SJCRH30 (cell line): ENCODE data around the gene PPIL3. TPM values are rescaled to one million over a fixed set of nuclear protein-coding genes. Genes with fewer than 3 reads are reported as not detected.

ENCODE experiments used
- DNase-seq, 2 experiments: peaks; one replicate each; pipeline ENCODE4 v3.0.0-alpha.2; 2015 to 2020
- H3K27ac ChIP-seq: fragments of 250-450 bp; sonication (Bioruptor Pico); 2 replicates; pipeline ENCODE4 v1.5.1; 2020; ENCODE audit warnings: mild to moderate bottlenecking, moderate library complexity
- H3K27me3 ChIP-seq: fragments of 250-450 bp; sonication (Bioruptor Pico); 2 replicates; pipeline ENCODE4 v1.5.1; 2020; ENCODE audit warnings: mild to moderate bottlenecking, moderate library complexity
- H3K36me3 ChIP-seq: fragments of 250-450 bp; sonication (Bioruptor Pico); 2 replicates; pipeline ENCODE4 v1.5.1; 2020; ENCODE audit warnings: mild to moderate bottlenecking, moderate library complexity
- H3K4me1 ChIP-seq: fragments of 250-450 bp; sonication (Bioruptor Pico); 2 replicates; pipeline ENCODE4 v1.5.1; 2020; ENCODE audit warnings: mild to moderate bottlenecking, moderate library complexity
- H3K4me3 ChIP-seq: fragments of 250-450 bp; sonication (Bioruptor Pico); 2 replicates; pipeline ENCODE4 v1.5.1; 2020; ENCODE audit warnings: mild to moderate bottlenecking, moderate library complexity
- H3K9me3 ChIP-seq: fragments of 250-450 bp; sonication (Bioruptor Pico); replicated peaks from 2 replicates; pipeline ENCODE4 v1.5.1; 2020; ENCODE audit warnings: mild to moderate bottlenecking, moderate library complexity
- total RNA-seq: library from RNA; depleted of rRNA; stranded (reverse); fragments of >200 nt; shearing (Covaris generic); gene quantifications from 2 replicates; pipeline ENCODE4 v1.2.3, GENCODE V29; 2014

Gene PPIL3
- total RNA-seq, 1 experiment from 2014 or later = 39.1 TPM

GRCh38 chr2:200871151-200871550, 17.7 kb downstream of the PPIL3 start:
- Histone ChIP-seq H3K27me3 (no peaks in the 10 kb centered on the region), H3K36me3 (peaks cover 23% of the 10 kb centered on the region), H3K4me1 (no peaks in the 10 kb centered on the region), H3K9me3 (no peaks in the 10 kb centered on the region), H3K27ac (no peak overlapping the region), H3K4me3 (no peak overlapping the region)
- no peak for DNase-seq

GRCh38 chr2:200869014-200869413, 19.9 kb downstream of the PPIL3 start:
- DNase-seq = no peak

GRCh38 chr2:200864176-200865034, 24.5 kb downstream of the PPIL3 start, which contains the start of gene CLK1:
CLK1 (minus strand) TSS chr2:200864658; CDS start chr2:200861862, 2,796 bp downstream.
- Histone ChIP-seq H3K36me3 (peaks cover 36% of the 10 kb centered on the region), H3K4me3 (peak within 1 kb of the TSS; percentile 97), H3K27ac (peak within 1 kb of the TSS; percentile 100), H3K27me3 (no peaks in the 10 kb centered on the region), H3K9me3 (no peaks in the 10 kb centered on the region), H3K4me1 (peaks cover 5% of the 10 kb centered on the region; the same call in 1 of the 2 replicates)
- DNase-seq = peak; percentile 93 to 96

More at GRCh38 chr2:200869014-200869413, 19.9 kb downstream of the PPIL3 start:
- no peaks in the 10 kb centered on the region for H3K4me1 ChIP-seq
- H3K36me3 ChIP-seq = peaks cover 16% of the 10 kb centered on the region; the same call in 1 of the 2 replicates
- H3K27me3 ChIP-seq = no peaks in the 10 kb centered on the region
- H3K27ac ChIP-seq = no peak overlapping the region
- H3K4me3 ChIP-seq = no peak overlapping the region
- H3K9me3 ChIP-seq = no peaks in the 10 kb centered on the region

DNA sequence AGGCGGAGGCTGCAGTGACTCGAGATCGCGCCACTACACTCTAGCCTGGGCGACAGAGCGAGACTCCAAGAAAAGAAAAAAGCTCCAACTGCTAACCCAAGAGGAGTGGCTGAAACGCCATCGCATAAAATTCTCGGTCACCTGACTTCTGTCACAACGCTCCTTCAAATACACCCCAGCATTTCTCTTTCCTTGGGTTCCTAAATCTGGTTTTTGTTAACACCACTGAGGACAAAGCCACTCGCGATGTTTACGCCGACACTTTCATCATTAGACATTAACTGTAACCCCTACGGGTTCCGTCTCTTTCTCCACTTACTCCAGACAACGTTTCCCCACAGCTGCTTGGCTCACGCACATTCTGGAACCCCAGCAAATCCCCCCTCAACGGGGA, 25.1 kb downstream of the PPIL3 start:
- Histone ChIP-seq H3K9me3 (no peaks in the 10 kb centered on the region), H3K36me3 (peaks cover 42% of the 10 kb centered on the region), H3K27me3 (no peaks in the 10 kb centered on the region), H3K4me1 (peaks cover 5% of the 10 kb centered on the region; the same call in 1 of the 2 replicates), H3K4me3 (peak overlapping the region; percentile 97), H3K27ac (peak overlapping the region; percentile 100)
- DNase-seq = peak in 1 of 2 experiments; percentile 19

- Histone ChIP-seq H3K4me3 (peak overlapping the region; percentile 97), H3K9me3 (no peaks in the 10 kb centered on the region), H3K27me3 (no peaks in the 10 kb centered on the region), H3K27ac (peak overlapping the region; percentile 100), H3K4me1 (peaks cover 5% of the 10 kb centered on the region; the same call in 1 of the 2 replicates), H3K36me3 (peaks cover 54% of the 10 kb centered on the region)
- DNase-seq = peak; percentile 14 to 47
These were observed 26.3 kb downstream of the PPIL3 start for GRCh38 chr2:200862532-200863000.

DNA sequence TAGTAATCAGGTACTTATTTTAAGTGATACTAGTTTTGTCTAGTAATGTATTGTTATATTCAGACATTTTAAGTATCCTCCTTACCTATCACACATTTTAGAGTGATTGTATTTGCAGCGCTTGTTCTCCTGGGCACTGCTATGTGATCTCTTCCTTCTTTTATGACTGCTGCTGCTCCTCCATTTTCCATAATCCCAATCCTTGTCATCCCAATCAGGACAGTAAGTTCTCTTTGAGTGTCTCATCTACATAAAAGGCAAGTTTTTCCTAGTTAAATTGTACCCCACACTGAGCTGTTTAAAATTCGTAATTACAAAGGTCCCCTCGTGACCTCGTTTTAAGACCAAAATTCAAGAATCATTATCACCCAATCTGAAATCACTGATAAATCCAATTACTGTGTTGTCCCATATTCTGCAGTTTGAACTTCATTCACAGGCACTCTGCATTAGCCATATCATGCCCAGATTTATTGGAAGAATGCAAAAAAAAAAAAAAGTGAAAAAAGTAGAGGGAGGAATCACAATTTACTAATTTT, 27.2 kb downstream of the PPIL3 start:
- Histone ChIP-seq H3K4me1 (peaks cover 5% of the 10 kb centered on the region; the same call in 1 of the 2 replicates), H3K9me3 (no peaks in the 10 kb centered on the region), H3K36me3 (peaks cover 63% of the 10 kb centered on the region), H3K27ac (no peak overlapping the region), H3K4me3 (peak overlapping the region; percentile 97), H3K27me3 (no peaks in the 10 kb centered on the region)
- DNase-seq = no peak

DNA sequence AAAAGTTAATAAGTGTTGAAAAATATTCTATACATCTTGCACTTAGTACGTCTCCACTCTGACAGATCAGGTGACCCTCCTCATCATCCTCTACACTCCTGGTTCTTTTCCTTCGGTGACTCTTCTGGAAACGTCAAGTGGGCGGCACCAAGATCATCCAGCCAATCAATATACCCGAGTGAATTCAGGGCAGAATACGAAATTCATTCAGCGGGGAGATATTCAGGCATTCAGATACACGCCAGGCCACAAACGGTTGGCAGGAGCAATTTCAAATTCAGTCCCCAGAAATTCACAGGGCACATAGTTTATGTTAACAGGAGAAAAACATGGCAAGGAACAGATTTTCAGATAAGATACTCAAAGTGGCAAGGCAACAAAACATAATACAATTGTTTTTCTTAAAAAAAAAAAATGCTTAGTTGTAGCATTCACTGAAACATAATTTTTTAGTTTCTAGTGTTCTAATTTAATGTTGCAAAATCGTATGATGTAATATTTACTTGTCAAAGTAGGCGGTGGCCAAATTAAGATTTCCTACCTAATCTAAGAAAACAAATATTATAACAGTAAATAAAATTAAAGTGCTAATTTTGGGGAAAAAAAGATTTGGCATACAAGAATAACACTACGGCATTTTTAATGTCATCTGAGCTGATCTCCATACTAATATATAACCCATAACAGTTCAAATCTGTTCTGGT, 28.6 kb downstream of the PPIL3 start:
- H3K9me3 ChIP-seq = no peaks in the 10 kb centered on the region
- H3K4me3 ChIP-seq = no peak overlapping the region
- H3K27me3 ChIP-seq = no peaks in the 10 kb centered on the region
- no peak overlapping the region for H3K27ac ChIP-seq
- H3K36me3 ChIP-seq = peaks cover 77% of the 10 kb centered on the region
- no peak for DNase-seq
- peaks cover 5% of the 10 kb centered on the region; the same call in 1 of the 2 replicates for H3K4me1 ChIP-seq

DNA sequence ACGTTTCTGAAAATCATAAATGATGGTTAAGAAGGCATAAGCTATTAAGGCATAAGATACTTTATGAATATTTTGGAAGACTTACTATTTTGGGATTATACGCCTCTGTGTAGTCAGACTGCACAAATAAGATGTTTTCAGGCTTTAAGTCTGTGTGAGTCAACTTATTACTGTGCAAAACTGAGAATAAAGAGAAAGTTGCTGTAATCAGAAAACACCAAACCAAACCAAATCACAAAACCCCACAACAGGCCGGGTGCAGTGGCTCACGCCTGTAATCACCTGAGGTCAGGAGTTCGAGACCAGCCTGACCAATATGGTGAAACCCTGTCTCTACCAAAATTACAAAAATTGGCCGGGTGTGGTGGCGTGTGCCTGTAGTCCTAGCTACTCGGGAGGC, 32.1 kb downstream of the PPIL3 start:
- Histone ChIP-seq H3K4me1 (peaks cover 4% of the 10 kb centered on the region; the same call in 1 of the 2 replicates), H3K27me3 (no peaks in the 10 kb centered on the region), H3K36me3 (peaks cover 98% of the 10 kb centered on the region), H3K4me3 (no peak overlapping the region), H3K27ac (no peak overlapping the region), H3K9me3 (no peaks in the 10 kb centered on the region)
- no peak for DNase-seq

DNA sequence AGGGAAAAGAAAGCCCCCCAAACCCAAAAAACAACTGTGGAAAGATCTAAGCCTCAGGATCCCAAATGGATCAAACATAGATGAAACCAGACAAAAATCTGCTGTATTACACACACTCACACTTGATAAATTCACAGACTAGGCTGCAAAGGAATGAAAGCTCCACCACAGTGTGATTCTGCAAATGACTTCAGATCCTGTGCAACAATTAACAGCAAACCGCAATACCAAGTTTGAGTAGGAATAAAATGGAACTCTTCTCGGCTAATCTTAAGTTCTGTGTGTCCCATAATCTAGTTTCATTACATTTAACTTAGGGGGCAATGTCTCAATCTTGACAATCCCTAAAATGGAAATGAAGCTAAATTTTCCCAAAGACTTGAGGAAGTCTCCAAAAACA, 36.3 kb downstream of the PPIL3 start:
- no peaks in the 10 kb centered on the region for H3K27me3 ChIP-seq
- no peak overlapping the region for H3K4me3 ChIP-seq
- H3K36me3 ChIP-seq = peaks cover 68% of the 10 kb centered on the region
- no peaks in the 10 kb centered on the region for H3K9me3 ChIP-seq
- DNase-seq = no peak
- no peaks in the 10 kb centered on the region for H3K4me1 ChIP-seq
- H3K27ac ChIP-seq = no peak overlapping the region

GRCh38 chr2:200851398-200852248, 37.3 kb downstream of the PPIL3 start:
- Histone ChIP-seq H3K27me3 (no peaks in the 10 kb centered on the region), H3K27ac (no peak overlapping the region), H3K9me3 (no peaks in the 10 kb centered on the region), H3K4me1 (no peaks in the 10 kb centered on the region), H3K36me3 (peaks cover 58% of the 10 kb centered on the region), H3K4me3 (no peak overlapping the region)
- no peak for DNase-seq

GRCh38 chr2:200850512-200851256, 38.2 kb downstream of the PPIL3 start:
- H3K4me1 ChIP-seq = no peaks in the 10 kb centered on the region
- H3K27ac ChIP-seq = no peak overlapping the region
- H3K9me3 ChIP-seq = no peaks in the 10 kb centered on the region
- no peaks in the 10 kb centered on the region for H3K27me3 ChIP-seq
- no peak overlapping the region for H3K4me3 ChIP-seq
- no peak for DNase-seq
- H3K36me3 ChIP-seq = peaks cover 49% of the 10 kb centered on the region

DNA sequence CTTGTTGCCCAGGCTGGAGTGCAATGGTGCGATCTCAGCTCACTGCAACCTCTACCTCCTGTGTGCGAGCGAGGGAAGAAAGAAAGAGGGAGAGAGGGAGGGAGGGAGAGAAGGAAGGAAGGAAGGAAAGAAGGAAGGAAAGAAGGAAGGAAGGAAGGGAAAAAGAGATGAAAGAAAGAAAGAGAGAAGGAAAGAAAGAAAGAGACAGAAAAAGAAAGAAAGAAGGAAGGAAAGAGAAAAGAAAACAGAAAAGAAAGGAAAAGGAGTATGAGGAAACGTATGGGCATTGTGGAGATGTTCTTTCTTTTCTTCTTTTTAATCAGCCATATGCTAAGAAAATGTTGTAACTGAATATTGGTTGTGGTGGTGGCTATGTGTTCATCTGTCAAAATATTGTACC, 40.9 kb downstream of the PPIL3 start:
- Histone ChIP-seq H3K9me3 (no peaks in the 10 kb centered on the region), H3K27me3 (no peaks in the 10 kb centered on the region), H3K4me1 (no peaks in the 10 kb centered on the region), H3K27ac (no peak overlapping the region), H3K36me3 (peaks cover 23% of the 10 kb centered on the region), H3K4me3 (no peak overlapping the region)
- DNase-seq = no peak

DNA sequence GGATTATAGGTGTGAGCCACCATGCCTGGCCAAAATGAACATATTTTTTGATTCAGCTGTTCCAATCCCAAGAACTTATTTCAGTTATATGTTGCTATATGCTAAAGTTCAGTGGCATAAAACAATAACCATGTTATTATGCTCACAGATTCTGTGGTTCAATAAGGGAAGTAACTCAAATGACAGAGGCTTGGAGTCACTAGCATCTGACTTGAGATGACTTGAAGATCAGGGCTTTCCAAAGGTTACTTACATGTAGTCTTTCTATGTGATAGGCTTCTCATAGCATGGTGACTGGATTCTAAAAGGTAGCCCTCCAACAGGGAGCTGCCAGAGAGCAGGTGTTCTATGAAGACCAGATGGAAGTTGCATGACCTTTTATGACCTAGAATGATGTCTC, 41.6 kb downstream of the PPIL3 start:
- no peaks in the 10 kb centered on the region for H3K27me3 ChIP-seq
- H3K4me1 ChIP-seq = no peaks in the 10 kb centered on the region
- DNase-seq = no peak

More for the DNA sequence above, 41.6 kb downstream of the PPIL3 start:
- Histone ChIP-seq H3K36me3 (peaks cover 16% of the 10 kb centered on the region), H3K4me3 (no peak overlapping the region), H3K9me3 (no peaks in the 10 kb centered on the region), H3K27ac (no peak overlapping the region)
